Amygdala (tissue), 56 donors: Measurements from ENCODE around the gene WASHC2A.
"Not testable (repeated sequence)": the region's sequence is repeated elsewhere in the genome, so short reads cannot be mapped to it uniquely, and the experiment has no call there.

ENCODE experiments used
- DNase-seq, 56 donors: peaks; one replicate each; lab custom pipeline; 2025; lab: John Stamatoyannopoulos, UW

Gene WASHC2A

GRCh38 chr10:50063100-50063499 is 4.7 kb upstream of the WASHC2A start:
- DNase-seq, result no peak

DNA sequence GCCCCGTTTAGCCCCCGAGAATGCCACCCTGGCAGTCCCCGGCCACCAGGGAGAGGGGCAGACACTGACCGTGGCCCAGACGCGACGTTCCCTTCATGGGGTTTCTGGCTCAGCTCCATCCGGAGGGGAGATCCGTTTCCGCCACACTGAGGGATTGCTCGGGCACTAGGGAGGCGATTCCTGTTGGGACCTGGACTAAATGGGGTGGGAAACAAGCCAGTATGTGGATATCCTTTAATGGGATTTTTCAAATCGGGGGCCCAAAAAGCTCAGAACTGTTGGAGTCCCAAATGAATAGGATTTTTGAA is 552 bp downstream of the WASHC2A start:
- DNase-seq, result not testable (repeated sequence)

DNA sequence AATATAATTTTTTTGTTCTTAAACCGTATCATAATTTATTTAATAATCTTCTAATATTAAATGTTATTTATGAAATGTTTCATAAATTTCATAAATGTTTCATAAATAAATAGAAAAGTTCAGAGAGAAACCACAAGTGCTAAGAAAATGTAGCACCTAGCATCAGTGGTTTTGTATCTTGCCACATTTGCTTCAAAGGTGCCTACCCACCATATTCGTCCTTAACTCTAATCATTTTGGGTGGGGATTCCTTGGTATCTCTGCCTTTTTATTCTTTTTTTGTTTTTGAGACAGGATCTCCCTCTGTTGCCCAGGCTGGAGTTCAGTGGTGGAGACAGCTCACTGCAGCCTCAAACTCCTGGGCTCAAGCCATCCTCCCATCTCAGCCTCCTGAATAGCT is 7.4 kb downstream of the WASHC2A start:
- DNase-seq, result not testable (repeated sequence)

DNA sequence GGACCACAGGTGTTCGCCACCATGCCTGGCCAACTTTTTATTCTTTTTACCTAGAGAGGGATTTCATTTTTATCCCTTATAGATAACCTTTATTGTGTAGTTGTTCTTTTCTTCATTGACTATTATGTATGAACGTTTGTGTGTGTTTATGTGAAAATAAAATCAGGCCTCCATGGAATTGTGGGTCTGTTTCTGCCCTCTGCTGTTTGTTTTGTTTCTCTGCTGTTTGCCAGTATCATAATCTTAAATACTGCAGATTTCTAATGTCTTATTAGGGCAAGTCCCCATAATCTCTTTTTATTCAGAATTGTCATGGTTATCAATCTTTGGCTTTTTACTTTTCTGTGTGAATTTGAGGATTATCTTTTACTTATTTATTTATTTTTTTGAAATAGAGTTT is 7.8 kb downstream of the WASHC2A start:
- not testable (repeated sequence) for DNase-seq

DNA sequence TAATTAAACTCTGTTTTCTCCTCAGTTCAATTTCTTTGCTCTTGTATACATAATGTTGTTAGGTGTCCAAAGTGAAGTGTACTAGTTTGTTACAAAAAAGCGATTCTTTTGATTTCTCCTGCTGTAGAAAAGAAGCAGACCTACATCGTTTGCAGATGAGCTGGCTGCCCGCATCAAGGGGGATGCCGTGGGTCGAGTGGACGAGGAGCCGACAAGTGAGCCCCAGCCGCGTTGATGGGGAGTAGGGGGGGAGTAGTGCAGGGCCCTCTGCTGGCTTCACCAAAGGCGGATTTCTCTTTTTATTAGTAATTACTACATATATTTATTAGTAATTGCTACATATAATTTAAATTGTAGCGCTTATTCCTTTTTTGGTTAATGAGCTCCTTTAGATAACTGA is 23.6 kb downstream of the WASHC2A start:
- not testable (repeated sequence) for DNase-seq

DNA sequence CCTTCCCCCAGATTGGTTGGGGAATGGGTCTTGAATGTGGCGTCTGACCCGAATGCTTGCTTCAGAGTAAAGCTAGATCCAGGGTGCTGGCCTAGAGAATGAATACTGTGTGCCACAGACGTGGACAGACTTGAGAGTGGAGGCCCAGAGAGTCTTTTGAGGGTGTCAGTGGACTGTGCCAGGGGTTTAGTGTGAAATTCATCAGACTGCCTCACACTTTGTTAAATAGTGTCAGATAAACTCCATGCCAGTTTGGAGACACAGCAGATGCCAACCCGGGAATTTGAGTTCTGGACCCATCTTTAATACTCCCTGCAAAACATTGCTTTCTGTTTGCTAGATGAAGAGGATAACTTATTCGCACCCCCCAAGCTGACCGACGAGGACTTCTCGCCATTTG is 25.2 kb downstream of the WASHC2A start:
- DNase-seq, result not testable (repeated sequence)

DNA sequence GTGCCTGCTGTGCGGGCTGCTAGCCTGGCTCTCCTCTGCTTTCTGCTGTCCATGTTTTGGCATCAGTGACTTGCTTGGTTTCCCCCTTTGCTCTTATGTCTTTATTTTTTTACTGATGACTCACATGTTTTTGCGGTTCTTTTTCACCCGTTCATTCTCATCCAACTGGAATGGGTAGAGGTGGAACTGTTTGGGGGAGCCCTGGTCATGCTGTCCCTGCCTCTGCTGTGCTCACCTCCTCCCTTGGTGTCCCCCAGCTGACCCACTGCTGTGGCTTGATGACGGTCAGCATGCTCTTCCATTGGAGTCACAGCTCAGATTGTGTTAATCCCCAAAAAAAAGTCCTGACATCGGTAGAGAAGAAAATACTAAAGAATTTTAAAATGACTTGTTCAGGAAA is 26.9 kb downstream of the WASHC2A start:
- DNase-seq, result not testable (repeated sequence)

GRCh38 chr10:50095402-50095801 is 27.6 kb downstream of the WASHC2A start:
- not testable (repeated sequence) for DNase-seq

DNA sequence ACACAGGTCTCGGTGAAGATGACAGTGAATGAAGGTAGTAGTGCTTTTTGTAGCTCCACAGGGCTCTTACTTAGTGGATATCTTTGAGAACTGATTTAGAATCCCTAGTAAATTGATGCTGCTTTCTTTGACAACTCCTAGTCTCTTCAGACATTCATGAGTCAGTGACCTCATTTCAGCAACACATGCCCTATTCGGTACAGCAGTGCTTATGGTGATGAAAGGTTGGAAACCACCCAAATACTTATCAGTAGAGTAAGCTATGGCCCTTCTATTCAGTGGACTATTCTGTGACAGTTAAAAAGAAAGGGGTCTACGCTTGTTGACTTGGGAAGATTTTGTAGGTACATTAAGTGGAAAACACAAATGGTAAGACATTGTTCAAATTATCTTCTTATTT is 29.0 kb downstream of the WASHC2A start:
- DNase-seq, result not testable (repeated sequence)

DNA sequence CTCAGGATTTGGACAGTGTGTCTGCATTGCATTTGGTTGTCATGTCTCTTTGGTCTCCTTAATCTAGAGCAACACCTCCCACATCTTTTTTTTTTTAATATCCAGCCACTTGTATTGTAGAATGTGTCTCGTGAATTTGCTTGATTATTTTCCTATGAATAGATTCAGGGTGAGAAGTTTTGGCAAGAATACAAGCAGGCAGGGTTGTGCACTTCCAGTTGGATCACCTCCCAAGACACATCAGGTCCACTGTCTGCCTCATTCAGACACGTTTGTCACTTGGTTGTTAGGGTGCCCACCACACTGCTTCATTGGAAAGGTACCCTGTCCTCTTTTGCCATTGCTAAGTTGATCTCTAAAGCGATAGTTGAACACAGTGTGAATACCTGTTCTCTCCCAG is 30.9 kb downstream of the WASHC2A start:
- DNase-seq, result not testable (repeated sequence)

DNA sequence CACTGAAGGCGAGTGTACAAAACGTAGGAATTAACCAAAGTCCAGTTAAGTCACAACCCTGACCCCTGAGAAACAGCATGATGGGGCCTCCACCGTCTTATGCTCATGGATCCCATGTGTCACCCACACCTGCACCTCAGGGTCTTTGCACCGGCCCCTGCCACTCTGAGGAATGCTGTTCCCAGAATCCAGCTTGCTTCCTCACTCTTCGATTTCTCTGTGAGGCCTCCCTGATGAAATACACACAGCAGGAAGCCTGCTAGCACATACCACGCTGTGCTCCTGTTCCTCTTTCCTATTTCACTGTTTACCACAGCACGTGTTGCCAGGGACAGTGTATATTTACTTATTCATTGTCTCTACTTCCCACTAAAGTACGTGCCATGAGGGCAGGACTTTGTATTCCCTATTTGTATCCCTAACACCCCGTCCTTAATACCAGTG is 33.4 kb downstream of the WASHC2A start:
- DNase-seq, result not testable (repeated sequence)

GRCh38 chr10:50101747-50102146 is 34.0 kb downstream of the WASHC2A start:
- DNase-seq, result not testable (repeated sequence)

- DNase-seq, result not testable (repeated sequence)
Observed at GRCh38 chr10:50102267-50102666, 34.5 kb downstream of the WASHC2A start.

DNA sequence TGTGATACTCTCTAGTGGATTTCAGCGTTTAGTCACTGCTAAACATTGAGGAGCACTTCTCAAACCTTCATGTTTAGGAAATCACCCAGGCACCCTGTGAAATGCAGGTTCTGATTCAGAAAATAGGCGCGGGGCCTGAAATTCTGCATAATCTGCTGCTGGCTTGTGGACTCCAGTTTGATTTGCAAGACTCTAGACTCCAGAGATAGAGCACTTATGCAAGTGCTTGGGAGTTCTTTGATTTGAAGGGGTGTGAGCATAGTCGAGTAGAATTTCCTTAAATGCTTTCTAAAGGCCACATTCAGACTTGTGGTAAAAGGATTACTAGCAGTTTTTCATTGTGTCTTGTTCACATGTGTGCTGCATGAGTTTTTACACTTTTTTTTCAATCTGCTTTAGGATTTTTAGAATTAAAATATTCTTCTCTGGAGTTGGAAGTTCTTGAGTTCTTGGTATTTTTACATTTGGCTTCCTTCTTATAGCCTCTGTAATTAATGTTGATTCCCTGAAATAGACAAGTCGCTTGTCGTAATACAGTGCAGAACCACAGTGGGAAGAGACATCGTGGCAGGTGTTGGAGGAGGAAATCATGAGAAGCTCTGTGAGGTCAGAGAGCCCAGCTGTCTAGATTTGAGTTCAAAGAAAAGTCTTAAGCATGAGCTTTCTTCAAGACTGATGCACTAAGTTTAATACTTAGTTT is 41.4 kb downstream of the WASHC2A start:
- not testable (repeated sequence) for DNase-seq

DNA sequence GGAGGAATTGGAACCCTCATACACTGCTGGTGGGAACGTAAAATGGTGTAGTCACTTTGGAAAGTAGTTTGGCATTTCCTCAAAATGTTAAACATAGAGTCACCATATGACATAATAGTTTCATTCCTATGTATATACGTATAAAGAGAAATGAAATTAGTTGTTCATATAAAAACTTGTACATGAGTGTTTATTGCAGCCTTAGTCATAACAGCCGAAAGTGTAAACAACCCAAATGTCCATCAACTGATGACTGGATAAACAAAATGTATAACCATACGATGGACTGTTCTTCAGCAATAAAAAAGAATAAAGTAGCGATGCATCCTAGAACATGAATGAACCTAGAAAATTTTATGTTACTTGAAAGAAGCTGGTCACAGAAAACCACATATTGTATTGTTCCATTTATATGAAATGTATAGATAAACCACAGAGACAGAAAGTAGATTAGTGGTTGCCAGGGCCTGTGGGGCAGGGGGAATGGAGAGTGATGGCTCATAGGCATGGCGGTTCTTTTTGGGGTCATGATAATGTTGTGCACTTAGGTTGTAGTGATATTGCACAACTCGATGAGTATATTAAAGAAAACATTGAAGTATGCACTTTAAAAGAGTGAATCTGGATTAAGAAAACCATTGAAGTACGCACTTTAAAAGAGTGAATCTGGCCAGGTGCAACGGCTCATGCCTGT is 44.8 kb downstream of the WASHC2A start:
- not testable (repeated sequence) for DNase-seq

GRCh38 chr10:50126765-50127164 is 59.0 kb downstream of the WASHC2A start:
- DNase-seq, result not testable (repeated sequence)

GRCh38 chr10:50127770-50128292 is 60.1 kb downstream of the WASHC2A start:
- not testable (repeated sequence) for DNase-seq

GRCh38 chr10:50131245-50131965 is 63.7 kb downstream of the WASHC2A start:
- DNase-seq, result not testable (repeated sequence)

GRCh38 chr10:50132322-50132721 is 64.6 kb downstream of the WASHC2A start:
- not testable (repeated sequence) for DNase-seq

- not testable (repeated sequence) for DNase-seq
Observed at GRCh38 chr10:50132841-50133240, 65.1 kb downstream of the WASHC2A start.

DNA sequence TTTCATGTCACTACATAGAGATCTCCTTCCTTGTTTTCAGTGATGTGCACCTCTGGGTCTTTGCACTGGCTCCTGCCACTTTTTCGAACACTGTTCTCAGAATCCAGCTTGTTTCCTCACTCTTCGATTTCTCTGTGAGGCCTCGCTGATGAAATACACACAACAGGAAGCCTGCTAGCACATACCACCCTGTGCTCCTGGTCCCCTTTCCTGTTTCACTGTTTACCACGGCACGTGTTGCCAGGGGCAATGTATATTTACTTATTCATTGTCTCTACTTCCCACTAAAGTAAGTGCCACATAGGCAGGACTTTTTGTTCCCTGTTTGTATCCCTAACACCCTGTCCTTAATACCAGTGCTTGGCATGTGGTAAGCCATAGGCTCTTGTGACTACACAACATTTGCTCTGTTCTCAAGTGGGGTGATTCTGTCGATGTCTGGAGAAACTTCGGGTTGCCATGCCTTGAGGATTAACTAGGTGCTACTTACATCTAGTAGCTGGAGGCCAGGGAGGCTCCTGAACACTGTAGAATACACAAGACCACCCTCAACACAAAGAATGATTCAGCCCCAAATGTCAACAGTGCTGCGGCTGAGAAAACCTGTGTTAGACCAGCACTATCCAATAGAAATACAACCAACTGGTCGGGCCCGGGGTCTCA is 75.9 kb downstream of the WASHC2A start:
- DNase-seq, result not testable (repeated sequence)
